ENCODE measurements around the gene STK31.

DNA sequence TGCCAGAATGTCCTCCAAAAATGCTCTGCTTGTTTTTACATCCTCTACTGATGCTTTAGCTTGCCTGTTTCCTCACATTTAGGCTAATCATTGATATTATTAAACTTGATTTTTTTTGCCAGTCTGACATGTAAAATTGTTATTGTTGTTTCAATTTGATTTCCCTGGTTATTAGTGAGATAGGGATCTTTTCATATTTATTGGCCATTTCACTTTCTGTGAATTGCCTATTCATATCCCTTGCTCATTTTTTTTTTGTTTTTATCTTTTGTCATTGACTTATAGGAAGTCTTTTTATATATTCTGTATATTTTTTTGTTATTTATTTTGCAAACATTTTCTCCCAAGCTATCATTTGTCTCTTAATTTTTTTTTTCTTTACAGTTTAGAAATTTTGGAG, 16.8 kb upstream of the STK31 start:
- TF ChIP-seq CTCF (IDR thresholded peaks at IDR 0.05) = no peak
- TF ChIP-seq POLR2A (IDR thresholded peaks at IDR 0.05) = no peak

Measured in lower leg skin (tissue), 3 donors.